ENCODE results near the gene FHIP2A.

DNA sequence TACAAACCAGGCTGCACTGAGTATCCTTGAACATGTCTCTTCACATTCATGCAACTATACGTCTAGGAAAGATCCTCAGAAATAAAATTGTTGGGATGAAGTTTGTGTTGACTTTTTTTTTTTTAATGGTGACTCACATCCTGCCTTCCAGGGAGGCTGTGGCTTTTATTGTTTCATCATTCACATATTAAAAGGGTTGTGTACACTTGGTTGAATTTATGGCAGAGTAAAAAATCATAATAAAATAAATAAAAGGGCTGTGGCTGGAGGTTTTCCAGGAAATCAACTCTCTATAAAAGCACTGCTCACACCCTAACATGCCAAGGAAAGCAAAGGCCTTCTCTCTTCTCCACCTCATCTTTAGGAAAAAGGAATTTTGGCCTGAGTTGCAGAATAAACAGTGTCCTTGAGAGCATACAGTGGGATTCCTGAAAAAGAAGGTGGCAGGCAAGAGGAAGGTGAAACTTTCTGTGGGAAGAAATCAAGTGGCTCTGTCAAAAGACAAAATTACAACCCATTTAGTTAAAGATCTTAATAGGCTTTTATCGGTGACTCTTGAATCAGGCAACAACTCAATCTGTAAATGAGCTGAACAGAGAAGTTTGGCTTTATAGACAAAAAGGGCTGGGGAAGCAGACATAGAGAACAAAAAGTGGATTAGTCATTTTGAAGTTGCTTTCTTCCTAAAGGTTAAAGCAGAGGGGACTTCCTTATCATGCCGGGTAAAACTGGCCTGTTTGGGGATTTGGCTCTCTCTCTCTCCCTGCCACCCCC lies 41.6 kb upstream of the FHIP2A start:
- TF ChIP-seq, protein P1, sequence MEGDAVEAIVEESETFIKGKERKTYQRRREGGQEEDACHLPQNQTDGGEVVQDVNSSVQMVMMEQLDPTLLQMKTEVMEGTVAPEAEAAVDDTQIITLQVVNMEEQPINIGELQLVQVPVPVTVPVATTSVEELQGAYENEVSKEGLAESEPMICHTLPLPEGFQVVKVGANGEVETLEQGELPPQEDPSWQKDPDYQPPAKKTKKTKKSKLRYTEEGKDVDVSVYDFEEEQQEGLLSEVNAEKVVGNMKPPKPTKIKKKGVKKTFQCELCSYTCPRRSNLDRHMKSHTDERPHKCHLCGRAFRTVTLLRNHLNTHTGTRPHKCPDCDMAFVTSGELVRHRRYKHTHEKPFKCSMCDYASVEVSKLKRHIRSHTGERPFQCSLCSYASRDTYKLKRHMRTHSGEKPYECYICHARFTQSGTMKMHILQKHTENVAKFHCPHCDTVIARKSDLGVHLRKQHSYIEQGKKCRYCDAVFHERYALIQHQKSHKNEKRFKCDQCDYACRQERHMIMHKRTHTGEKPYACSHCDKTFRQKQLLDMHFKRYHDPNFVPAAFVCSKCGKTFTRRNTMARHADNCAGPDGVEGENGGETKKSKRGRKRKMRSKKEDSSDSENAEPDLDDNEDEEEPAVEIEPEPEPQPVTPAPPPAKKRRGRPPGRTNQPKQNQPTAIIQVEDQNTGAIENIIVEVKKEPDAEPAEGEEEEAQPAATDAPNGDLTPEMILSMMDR (conservative IDR thresholded peaks at IDR 0.05; ENCODE audit: low read depth, low read length), result no peak
- TF ChIP-seq RAD21 (IDR thresholded peaks at IDR 0.05; ENCODE audit: low read length) (no peak), RFX5 (IDR thresholded peaks at IDR 0.05; ENCODE audit: low read depth, low read length) (no peak), CHD1 (IDR thresholded peaks at IDR 0.05; ENCODE audit: low read depth, low read length) (no peak), SMC3 (IDR thresholded peaks at IDR 0.05; ENCODE audit: low read depth, low read length) (no peak), RCOR1 (IDR thresholded peaks at IDR 0.05; ENCODE audit: insufficient replicate concordance, low read length) (peak; percentile 30), MAFK (IDR thresholded peaks at IDR 0.05; ENCODE audit: low read depth, low read length) (no peak), POLR2A (IDR thresholded peaks at IDR 0.05; ENCODE audit: low read depth, low read length) (no peak), BHLHE40 (IDR thresholded peaks at IDR 0.05; ENCODE audit: low read depth, low read length) (peak; percentile 5; the same call in 1 of the 2 replicates), MAZ (IDR thresholded peaks at IDR 0.05; ENCODE audit: borderline replicate concordance, low read depth, low read length) (no peak), NFE2L2 (IDR thresholded peaks at IDR 0.05; ENCODE audit: low read depth, low read length) (no peak), FOS (IDR thresholded peaks at IDR 0.05; ENCODE audit: low read depth, low read length) (peak; percentile 89)
- TF ChIP-seq, protein P2, sequence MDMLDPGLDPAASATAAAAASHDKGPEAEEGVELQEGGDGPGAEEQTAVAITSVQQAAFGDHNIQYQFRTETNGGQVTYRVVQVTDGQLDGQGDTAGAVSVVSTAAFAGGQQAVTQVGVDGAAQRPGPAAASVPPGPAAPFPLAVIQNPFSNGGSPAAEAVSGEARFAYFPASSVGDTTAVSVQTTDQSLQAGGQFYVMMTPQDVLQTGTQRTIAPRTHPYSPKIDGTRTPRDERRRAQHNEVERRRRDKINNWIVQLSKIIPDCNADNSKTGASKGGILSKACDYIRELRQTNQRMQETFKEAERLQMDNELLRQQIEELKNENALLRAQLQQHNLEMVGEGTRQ (IDR thresholded peaks at IDR 0.05; ENCODE audit: low read depth, low read length), result no peak
- TF ChIP-seq, protein P3, sequence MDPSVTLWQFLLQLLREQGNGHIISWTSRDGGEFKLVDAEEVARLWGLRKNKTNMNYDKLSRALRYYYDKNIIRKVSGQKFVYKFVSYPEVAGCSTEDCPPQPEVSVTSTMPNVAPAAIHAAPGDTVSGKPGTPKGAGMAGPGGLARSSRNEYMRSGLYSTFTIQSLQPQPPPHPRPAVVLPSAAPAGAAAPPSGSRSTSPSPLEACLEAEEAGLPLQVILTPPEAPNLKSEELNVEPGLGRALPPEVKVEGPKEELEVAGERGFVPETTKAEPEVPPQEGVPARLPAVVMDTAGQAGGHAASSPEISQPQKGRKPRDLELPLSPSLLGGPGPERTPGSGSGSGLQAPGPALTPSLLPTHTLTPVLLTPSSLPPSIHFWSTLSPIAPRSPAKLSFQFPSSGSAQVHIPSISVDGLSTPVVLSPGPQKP (IDR thresholded peaks at IDR 0.05; ENCODE audit: borderline replicate concordance, low read depth, low read length), result no peak

All from IMR-90 (cell line).